ENCODE results near the gene CFLAR.
"Not testable (repeated sequence)": the region's sequence is repeated elsewhere in the genome, so short reads cannot be mapped to it uniquely, and the experiment has no call there.

CFLAR gene

GRCh38 chr2:201116115-201116958 lies at the start of gene CFLAR:
CFLAR (plus strand) TSS chr2:201116164; CDS start chr2:201129866, 13,702 bp downstream.
- DNase-seq (ENCODE audit: low read depth, low spot score): no peak

GRCh38 chr2:201070948-201071478 lies 45.0 kb upstream of the CFLAR start:
- DNase-seq (ENCODE audit: low read depth, low spot score): no peak

- peak; percentile 80 for DNase-seq (ENCODE audit: low read depth, low spot score)
Measured at GRCh38 chr2:201071479-201072200, 44.3 kb upstream of the CFLAR start, which contains the start of the genes HYCC2 and NDUFB3. HYCC2 (minus strand) TSS chr2:201071671; CDS start chr2:201024009, 47,662 bp downstream. NDUFB3 (plus strand) TSS chr2:201072001; CDS start chr2:201078883, 6,882 bp downstream.

- DNase-seq (ENCODE audit: low read depth, low spot score): no peak
Measured at GRCh38 chr2:201072201-201072530, 43.8 kb upstream of the CFLAR start.

GRCh38 chr2:201073071-201073470 lies 42.9 kb upstream of the CFLAR start:
- DNase-seq (ENCODE audit: low read depth, low spot score): no peak

GRCh38 chr2:201074996-201075395 lies 41.0 kb upstream of the CFLAR start:
- DNase-seq (ENCODE audit: low read depth, low spot score): no peak

GRCh38 chr2:201084863-201085262 lies 31.1 kb upstream of the CFLAR start:
- no peak for DNase-seq (ENCODE audit: low read depth, low spot score)

- DNase-seq (ENCODE audit: low read depth, low spot score): no peak
Measured at GRCh38 chr2:201090574-201090973, 25.4 kb upstream of the CFLAR start.

- no peak for DNase-seq (ENCODE audit: low read depth, low spot score)
Measured at GRCh38 chr2:201093573-201093972, 22.4 kb upstream of the CFLAR start.

GRCh38 chr2:201100497-201100896 lies 15.5 kb upstream of the CFLAR start:
- no peak for DNase-seq (ENCODE audit: low read depth, low spot score)

GRCh38 chr2:201105759-201106158 lies 10.2 kb upstream of the CFLAR start:
- no peak for DNase-seq (ENCODE audit: low read depth, low spot score)

- DNase-seq (ENCODE audit: low read depth, low spot score): no peak
Measured at GRCh38 chr2:201107624-201108023, 8.3 kb upstream of the CFLAR start.

- no peak for DNase-seq (ENCODE audit: low read depth, low spot score)
Measured at GRCh38 chr2:201108341-201108740, 7.6 kb upstream of the CFLAR start.

GRCh38 chr2:201109186-201109585 lies 6.8 kb upstream of the CFLAR start:
- no peak for DNase-seq (ENCODE audit: low read depth, low spot score)

GRCh38 chr2:201110615-201111014 lies 5.3 kb upstream of the CFLAR start:
- DNase-seq (ENCODE audit: low read depth, low spot score): no peak

- DNase-seq (ENCODE audit: low read depth, low spot score): no peak
Measured at GRCh38 chr2:201111096-201111495, 4.9 kb upstream of the CFLAR start.

- no peak for DNase-seq (ENCODE audit: low read depth, low spot score)
Measured at GRCh38 chr2:201114350-201114749, 1.6 kb upstream of the CFLAR start.

- DNase-seq (ENCODE audit: low read depth, low spot score): no peak
Measured at GRCh38 chr2:201114846-201115245, 1.1 kb upstream of the CFLAR start.

- DNase-seq (ENCODE audit: low read depth, low spot score): no peak
Measured at GRCh38 chr2:201116959-201117734, 1.2 kb downstream of the CFLAR start.

GRCh38 chr2:201117735-201118094 lies 1.8 kb downstream of the CFLAR start:
- DNase-seq (ENCODE audit: low read depth, low spot score): not testable (repeated sequence)

GRCh38 chr2:201118121-201118960 lies 2.4 kb downstream of the CFLAR start:
- DNase-seq (ENCODE audit: low read depth, low spot score): no peak

Data from iPS DF 19.7 (cell line).